RWPE2 (cell line): ENCODE results near the gene ZC3H12D.
"Not testable (repeated sequence)": the region's sequence is repeated elsewhere in the genome, so short reads cannot be mapped to it uniquely, and the experiment has no call there.

ENCODE experiments used
- ATAC-seq: fragments of 200-7000 bp; cut with Tn5 transposase; 3 replicates; pipeline ENCODE4 v1.9.1; 2021; ENCODE audit warnings: low read depth
- DNase-seq: peaks from one replicate; pipeline ENCODE4 v3.0.0-alpha.2; 2020; ENCODE audit warnings: low spot score
- H3K27ac ChIP-seq: fragments of 450-650 bp; 2 replicates; pipeline ENCODE4 v1.5.1; 2017; ENCODE audit warnings: mild to moderate bottlenecking; ENCODE audit not compliant: poor library complexity, severe bottlenecking
- H3K27me3 ChIP-seq: fragments of 250-450 bp; sonication (Bioruptor Pico); 2 replicates; pipeline ENCODE4 v1.5.1; 2021; ENCODE audit warnings: mild to moderate bottlenecking, moderate library complexity; ENCODE audit not compliant: insufficient read depth, poor library complexity, severe bottlenecking
- H3K36me3 ChIP-seq: fragments of 250-450 bp; sonication (Bioruptor Pico); 2 replicates; pipeline ENCODE4 v1.5.1; 2020; ENCODE audit warnings: low read depth, mild to moderate bottlenecking, moderate library complexity
- H3K4me1 ChIP-seq: fragments of 250-450 bp; sonication (Bioruptor Pico); 2 replicates; pipeline ENCODE4 v1.5.1; 2021; ENCODE audit warnings: mild to moderate bottlenecking, moderate library complexity; ENCODE audit not compliant: insufficient read depth, poor library complexity, severe bottlenecking
- H3K4me3 ChIP-seq: fragments of 250-450 bp; sonication (Bioruptor Pico); 2 replicates; pipeline ENCODE4 v1.5.1; 2021; ENCODE audit warnings: mild to moderate bottlenecking, moderate library complexity; ENCODE audit not compliant: severe bottlenecking
- H3K9me3 ChIP-seq: fragments of 250-450 bp; sonication (Bioruptor Pico); 2 replicates; pipeline ENCODE4 v1.5.1; 2021; ENCODE audit warnings: mild to moderate bottlenecking, moderate library complexity; ENCODE audit not compliant: severe bottlenecking
- TF ChIP-seq, protein P1 (sequence below): fragments of 450-650 bp; IDR thresholded peaks from one replicate; pipeline ENCODE4 v1.5.1; 2017; ENCODE audit warnings: mild to moderate bottlenecking, moderate library complexity; ENCODE audit not compliant: poor library complexity, severe bottlenecking

The ZC3H12D gene

DNA sequence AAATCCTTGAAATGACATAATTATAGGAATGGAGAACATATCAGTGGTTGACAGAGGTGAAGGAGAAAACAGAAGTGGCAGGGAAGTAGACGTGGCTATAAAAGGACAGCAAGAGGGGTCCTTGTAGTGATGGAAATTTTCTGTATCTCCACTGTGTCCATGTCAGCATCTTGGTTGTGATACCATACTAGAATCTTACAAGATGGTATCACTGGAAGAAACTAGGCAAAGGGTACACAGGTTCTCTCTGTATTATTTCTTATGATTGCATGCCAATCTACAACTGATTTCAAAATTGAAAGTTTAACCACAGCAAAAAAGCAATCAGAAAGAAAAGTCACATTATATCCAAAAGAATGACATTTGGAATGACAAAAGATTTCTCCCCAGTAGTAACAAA is 16.4 kb upstream of the ZC3H12D start:
- H3K4me3 ChIP-seq: no peak overlapping the region
- H3K4me1 ChIP-seq: no peaks in the 10 kb centered on the region
- ATAC-seq (no peak), DNase-seq (no peak)
- H3K36me3 ChIP-seq: peaks cover 18% of the 10 kb centered on the region
- H3K9me3 ChIP-seq: no peaks in the 10 kb centered on the region
- H3K27ac ChIP-seq: no peak overlapping the region
- H3K27me3 ChIP-seq: no peaks in the 10 kb centered on the region
- TF ChIP-seq, protein P1, sequence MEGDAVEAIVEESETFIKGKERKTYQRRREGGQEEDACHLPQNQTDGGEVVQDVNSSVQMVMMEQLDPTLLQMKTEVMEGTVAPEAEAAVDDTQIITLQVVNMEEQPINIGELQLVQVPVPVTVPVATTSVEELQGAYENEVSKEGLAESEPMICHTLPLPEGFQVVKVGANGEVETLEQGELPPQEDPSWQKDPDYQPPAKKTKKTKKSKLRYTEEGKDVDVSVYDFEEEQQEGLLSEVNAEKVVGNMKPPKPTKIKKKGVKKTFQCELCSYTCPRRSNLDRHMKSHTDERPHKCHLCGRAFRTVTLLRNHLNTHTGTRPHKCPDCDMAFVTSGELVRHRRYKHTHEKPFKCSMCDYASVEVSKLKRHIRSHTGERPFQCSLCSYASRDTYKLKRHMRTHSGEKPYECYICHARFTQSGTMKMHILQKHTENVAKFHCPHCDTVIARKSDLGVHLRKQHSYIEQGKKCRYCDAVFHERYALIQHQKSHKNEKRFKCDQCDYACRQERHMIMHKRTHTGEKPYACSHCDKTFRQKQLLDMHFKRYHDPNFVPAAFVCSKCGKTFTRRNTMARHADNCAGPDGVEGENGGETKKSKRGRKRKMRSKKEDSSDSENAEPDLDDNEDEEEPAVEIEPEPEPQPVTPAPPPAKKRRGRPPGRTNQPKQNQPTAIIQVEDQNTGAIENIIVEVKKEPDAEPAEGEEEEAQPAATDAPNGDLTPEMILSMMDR: no peak

DNA sequence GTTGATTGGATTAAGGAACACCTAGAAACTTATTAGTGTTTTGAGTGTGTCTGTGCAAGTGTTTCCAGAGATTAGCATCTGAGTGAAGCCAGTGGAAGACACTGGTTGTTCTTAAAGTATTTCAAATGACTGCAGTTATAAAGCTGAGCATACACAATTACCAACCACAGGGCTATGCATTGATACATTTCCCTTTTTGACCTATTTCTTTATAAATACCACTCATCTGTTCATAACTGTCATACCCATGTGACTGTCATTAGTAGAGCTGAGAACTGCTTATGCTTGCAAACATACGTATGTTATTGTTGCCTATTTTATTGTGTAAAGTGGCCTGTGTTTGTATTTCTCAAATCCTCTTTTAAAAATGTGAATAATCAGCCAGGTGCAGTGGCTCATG is 15.3 kb upstream of the ZC3H12D start:
- no peaks in the 10 kb centered on the region for H3K9me3 ChIP-seq
- ATAC-seq: no peak
- DNase-seq: no peak
- no peak overlapping the region for H3K27ac ChIP-seq
- H3K27me3 ChIP-seq: no peaks in the 10 kb centered on the region
- H3K4me1 ChIP-seq: peaks cover 2% of the 10 kb centered on the region
- H3K4me3 ChIP-seq: no peak overlapping the region
- TF ChIP-seq, protein P1: no peak
- H3K36me3 ChIP-seq: peaks cover 7% of the 10 kb centered on the region

DNA sequence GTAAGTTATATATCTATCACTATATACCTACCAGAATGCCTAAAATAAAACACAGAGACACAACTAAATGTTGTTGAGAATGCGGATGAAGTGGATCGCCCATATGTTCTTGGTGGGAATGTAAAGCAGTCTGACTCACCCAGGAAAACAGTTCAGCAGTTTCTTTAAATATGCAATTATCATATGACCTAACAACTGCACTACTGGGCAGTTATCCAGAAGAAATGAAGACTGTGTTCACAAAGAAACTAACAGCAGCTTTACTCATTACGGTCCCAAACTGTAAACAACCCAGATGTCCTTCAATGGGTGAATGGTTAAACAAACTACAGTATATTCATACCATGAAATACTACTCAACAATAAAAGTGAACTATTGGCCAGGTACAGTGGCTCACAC is 14.3 kb upstream of the ZC3H12D start:
- TF ChIP-seq, protein P1: no peak
- H3K27ac ChIP-seq: no peak overlapping the region

DNA sequence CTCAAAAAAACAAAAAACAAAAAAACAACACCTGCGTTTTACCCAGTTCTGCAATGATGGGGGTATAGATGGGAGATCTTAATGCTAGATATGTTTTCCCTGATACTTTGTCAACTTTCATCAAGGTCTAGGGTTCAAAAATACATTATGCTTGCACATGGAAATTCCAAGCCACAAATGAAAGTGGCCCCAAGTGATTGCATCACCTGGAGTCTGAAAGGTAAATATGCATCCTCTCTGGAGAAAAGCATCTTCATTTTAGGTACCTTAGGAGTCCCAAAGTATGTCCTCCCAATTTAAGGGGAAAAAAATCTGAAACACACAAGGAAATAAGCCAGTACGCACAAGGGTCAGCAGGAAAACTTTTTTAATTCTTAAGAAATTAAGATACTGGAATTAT is 12.6 kb upstream of the ZC3H12D start:
- no peak overlapping the region for H3K27ac ChIP-seq
- H3K4me3 ChIP-seq: no peak overlapping the region
- peaks cover 3% of the 10 kb centered on the region for H3K4me1 ChIP-seq
- ATAC-seq (no peak), DNase-seq (no peak)
- no peaks in the 10 kb centered on the region for H3K9me3 ChIP-seq
- no peaks in the 10 kb centered on the region for H3K36me3 ChIP-seq
- TF ChIP-seq, protein P1: no peak
- no peaks in the 10 kb centered on the region for H3K27me3 ChIP-seq

More for the DNA sequence above, 14.3 kb upstream of the ZC3H12D start:
- no peaks in the 10 kb centered on the region for H3K36me3 ChIP-seq
- H3K27me3 ChIP-seq: no peaks in the 10 kb centered on the region
- H3K4me1 ChIP-seq: peaks cover 3% of the 10 kb centered on the region
- H3K9me3 ChIP-seq: no peaks in the 10 kb centered on the region
- ATAC-seq (peak; percentile 81), DNase-seq (no peak)
- H3K4me3 ChIP-seq: no peak overlapping the region

DNA sequence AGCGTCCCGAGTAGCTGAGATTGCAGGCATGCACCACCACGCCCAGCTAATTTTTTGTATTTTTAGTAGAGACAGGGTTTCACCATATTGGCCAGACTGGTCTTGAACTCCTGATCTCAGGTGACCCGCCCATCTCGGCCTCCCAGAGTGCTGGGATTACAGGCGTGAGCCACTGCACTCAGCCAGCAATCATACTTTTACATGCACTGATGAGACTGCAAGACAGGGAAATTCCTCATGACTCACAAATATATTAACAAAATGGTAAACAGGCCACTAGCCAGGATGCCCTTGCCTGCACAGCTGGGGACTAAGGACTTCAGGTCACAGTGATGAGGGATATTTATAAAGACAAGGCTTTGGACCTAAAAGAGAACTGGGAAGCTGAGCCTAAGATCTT is 11.8 kb upstream of the ZC3H12D start:
- H3K4me3 ChIP-seq, H3K4me1 ChIP-seq, H3K36me3 ChIP-seq, H3K9me3 ChIP-seq, H3K27me3 ChIP-seq, H3K27ac ChIP-seq, DNase-seq: not testable (repeated sequence)
- ATAC-seq: 0 out of 3 replicates have a peak, but pooled peaks have one; percentile 37

DNA sequence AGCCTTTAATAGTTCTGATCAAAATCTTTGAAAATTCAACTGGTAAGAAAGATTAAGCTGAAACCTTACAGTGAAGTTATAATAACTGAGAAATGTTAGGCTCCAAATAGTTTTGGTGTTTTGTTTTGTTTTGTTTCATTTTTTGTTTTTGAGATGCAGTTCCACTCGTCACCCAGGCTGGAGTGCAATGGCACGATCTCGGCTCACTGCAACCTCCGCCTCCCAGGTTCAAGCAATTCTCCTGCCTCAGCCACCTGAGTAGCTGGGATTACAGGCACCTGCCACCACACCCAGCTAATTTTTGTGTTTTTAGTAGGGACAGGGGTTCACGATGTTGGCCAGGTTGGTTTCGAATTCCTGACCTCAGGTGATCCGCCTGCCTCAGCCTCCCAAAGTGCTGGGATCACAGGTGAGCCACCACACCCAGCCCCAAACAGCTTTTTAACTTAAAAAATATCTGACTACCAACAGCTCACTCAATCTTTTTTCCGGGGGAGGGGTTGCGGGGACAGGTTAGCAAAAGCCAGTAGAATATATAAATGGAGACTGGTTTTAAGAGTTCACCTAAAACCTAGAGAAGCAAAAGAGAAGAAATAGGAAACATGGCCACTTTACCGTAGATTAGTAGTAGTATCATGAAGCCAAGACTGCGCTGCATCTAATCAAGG is 10.7 kb upstream of the ZC3H12D start:
- H3K36me3 ChIP-seq, H3K27me3 ChIP-seq, H3K4me3 ChIP-seq, ATAC-seq, H3K27ac ChIP-seq, DNase-seq, H3K9me3 ChIP-seq, H3K4me1 ChIP-seq: not testable (repeated sequence)

DNA sequence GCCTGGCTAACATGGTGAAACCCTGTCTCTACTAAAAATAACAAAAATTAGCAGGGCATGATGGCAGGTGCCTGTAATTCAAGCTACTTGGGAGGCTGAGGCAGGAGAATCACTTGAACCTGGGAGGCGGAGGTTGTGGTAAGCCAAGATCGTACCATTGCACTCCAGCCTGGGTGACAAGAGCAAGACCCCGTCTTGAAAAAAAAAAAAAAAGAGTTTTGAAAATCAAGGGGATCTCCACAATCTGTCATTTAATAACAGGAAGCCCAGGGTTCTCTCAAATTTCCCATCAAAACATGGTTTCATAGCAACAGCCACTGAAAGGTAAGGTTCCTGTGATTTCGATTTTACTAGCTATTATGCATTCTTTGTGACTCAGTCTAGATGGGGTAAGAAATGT is 10.0 kb upstream of the ZC3H12D start:
- peak; percentile 26; the same call in 1 of the 3 replicates for ATAC-seq
- H3K27ac ChIP-seq, H3K9me3 ChIP-seq, H3K36me3 ChIP-seq, H3K27me3 ChIP-seq, H3K4me1 ChIP-seq, DNase-seq, H3K4me3 ChIP-seq: not testable (repeated sequence)
